GM21360 (cell line): Measurements from ENCODE around the gene CENPVL2.
"Not testable (repeated sequence)": the region's sequence is repeated elsewhere in the genome, so short reads cannot be mapped to it uniquely, and the experiment has no call there.

Experiments
- ATAC-seq: cut with Tn5 transposase; IDR thresholded peaks from one replicate; pipeline ENCODE4 v1.9.1; 2021; ENCODE audit warnings: mild to moderate bottlenecking, moderate library complexity; ENCODE audit not compliant: unreplicated experiment

Gene CENPVL2

GRCh38 chrX:51682720-51683062, at the start of gene CENPVL2:
Gene CENPVL2, minus strand, starts transcription at chrX:51682831. Its CDS starts 0 bp downstream, at chrX:51682831.
- ATAC-seq, result not testable (repeated sequence)

GRCh38 chrX:51728202-51728601, 45.6 kb upstream of the CENPVL2 start:
- no peak for ATAC-seq

- not testable (repeated sequence) for ATAC-seq
Observed at GRCh38 chrX:51712943-51713647, 30.5 kb upstream of the CENPVL2 start.

- ATAC-seq, result not testable (repeated sequence)
Observed at GRCh38 chrX:51710277-51711164, 27.9 kb upstream of the CENPVL2 start, which contains the start of gene CENPVL1. Gene CENPVL1, plus strand, starts transcription at chrX:51710512. Its CDS starts 0 bp downstream, at chrX:51710512.

GRCh38 chrX:51697397-51697796, 14.8 kb upstream of the CENPVL2 start:
- ATAC-seq, result no peak

- ATAC-seq, result no peak
Observed at GRCh38 chrX:51694254-51694653, 11.6 kb upstream of the CENPVL2 start.

GRCh38 chrX:51681808-51682719, 567 bp downstream of the CENPVL2 start:
- ATAC-seq, result not testable (repeated sequence)

- not testable (repeated sequence) for ATAC-seq
Observed at GRCh38 chrX:51679689-51680433, 2.8 kb downstream of the CENPVL2 start.

- ATAC-seq, result no peak
Observed at GRCh38 chrX:51665981-51666380, 16.6 kb downstream of the CENPVL2 start.

- ATAC-seq, result no peak
Observed at GRCh38 chrX:51643377-51643776, 39.3 kb downstream of the CENPVL2 start.

- ATAC-seq, result no peak
Observed at GRCh38 chrX:51641421-51642021, 41.1 kb downstream of the CENPVL2 start.

GRCh38 chrX:51636511-51636910, 46.1 kb downstream of the CENPVL2 start:
- ATAC-seq, result not testable (repeated sequence)
